GM21447 (cell line): ENCODE results near the gene C19orf44.
"Not testable (repeated sequence)": the region's sequence is repeated elsewhere in the genome, so short reads cannot be mapped to it uniquely, and the experiment has no call there.

ENCODE experiments used
- ATAC-seq: cut with Tn5 transposase; IDR thresholded peaks from one replicate; pipeline ENCODE4 v1.9.1; 2021; ENCODE audit not compliant: unreplicated experiment

Gene C19orf44

DNA sequence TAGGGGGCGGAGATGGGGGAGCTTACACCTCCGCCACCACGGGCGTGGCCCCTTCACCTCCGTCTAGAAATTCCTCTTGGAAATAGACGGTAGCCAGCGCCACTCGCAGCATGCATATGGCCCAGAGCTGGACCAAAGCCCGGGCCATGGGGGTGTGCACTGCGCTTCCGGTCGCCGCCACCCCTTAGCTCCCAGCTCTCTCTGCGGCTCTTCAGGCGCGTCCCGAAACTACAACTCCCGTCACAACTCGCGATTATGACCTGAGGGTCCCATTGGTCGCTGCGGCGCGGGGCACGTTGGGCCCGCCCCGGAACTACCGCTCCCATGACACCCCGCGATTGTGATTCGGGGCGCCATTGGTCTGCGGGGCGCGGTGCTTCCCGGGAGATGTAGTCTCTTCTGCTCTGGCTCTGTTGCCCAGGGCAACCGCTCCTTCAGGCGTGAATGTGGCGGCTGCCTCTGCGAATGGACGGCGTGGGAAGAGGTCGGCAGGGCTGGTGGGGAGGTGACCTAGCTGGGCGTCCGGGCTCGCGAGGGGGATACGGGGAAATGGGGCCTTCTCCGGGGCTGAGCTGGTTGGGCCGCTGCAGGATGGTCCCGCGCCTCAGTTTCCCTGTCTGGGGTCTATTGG, at the start of gene C19orf44, which contains the start of gene CALR3:
TSS of gene C19orf44 (plus strand) at position 413 of the 631 bp plus-strand sequence. CDS start 4,399 bp downstream, outside the sequence.
TSS of gene CALR3 (minus strand) at position 186 of the 631 bp plus-strand sequence. CDS start at position 148, 38 bp downstream.
- peak; percentile 93 for ATAC-seq

DNA sequence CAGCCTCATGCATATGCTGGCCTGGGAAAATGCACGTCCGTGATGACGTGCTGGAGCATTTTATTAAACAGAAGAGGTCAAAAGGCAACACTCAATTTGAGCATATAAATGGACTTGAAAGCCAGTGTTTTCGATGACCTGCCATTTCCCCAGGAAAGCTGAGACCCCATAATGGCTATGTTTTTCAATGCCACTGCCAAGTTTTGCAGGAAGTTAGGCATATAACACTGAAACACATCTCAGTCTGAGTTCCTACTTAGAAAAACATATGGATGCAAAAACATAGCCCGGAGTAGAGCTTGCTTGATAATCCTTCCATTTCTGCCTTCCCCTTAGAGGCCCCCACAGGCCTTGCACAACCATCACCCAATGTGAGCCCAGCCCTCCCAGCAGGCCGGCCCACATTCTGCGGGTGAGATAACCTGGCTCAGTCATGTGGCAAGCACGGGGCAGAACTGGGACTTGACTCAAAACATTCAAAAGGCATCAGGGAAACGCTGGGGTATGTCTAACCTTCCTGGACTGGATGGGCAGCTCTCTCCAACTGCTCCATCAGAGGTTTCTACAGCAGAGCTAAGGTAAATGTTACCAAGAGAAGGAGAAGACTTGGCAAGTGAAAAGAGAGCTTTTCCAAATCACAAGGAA, 49.3 kb upstream of the C19orf44 start:
- ATAC-seq: peak; percentile 43

- not testable (repeated sequence) for ATAC-seq
Observed at GRCh38 chr19:16448872-16449271, 47.3 kb upstream of the C19orf44 start.

DNA sequence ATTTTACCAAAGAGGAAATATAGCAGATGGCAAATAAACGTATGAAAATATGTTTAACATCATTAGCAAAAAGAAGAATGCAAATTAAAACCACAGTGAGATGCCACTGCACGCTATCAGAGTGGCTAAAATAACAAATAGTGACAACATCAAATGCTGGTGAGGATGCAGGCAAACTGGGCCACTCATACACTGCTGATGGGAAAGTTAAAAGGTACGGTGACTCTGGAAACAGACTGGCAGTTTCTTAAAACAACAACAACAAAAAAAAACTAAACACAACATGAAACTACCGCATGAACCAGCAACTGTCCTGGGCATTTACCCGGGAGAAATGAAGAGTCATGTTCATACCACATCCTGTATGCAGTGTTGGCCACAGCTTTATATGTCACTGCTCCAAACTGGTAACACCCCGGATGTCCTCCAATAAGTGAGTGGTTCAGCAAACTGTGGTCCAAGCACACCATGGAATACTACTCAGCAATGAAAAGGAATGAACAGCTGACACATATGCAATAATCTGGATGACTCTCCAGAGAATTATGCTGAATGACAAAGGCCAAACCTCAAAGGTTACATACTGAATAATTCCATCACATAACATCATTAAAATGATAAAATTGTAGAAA, 46.7 kb upstream of the C19orf44 start:
- peak; percentile 53 for ATAC-seq

DNA sequence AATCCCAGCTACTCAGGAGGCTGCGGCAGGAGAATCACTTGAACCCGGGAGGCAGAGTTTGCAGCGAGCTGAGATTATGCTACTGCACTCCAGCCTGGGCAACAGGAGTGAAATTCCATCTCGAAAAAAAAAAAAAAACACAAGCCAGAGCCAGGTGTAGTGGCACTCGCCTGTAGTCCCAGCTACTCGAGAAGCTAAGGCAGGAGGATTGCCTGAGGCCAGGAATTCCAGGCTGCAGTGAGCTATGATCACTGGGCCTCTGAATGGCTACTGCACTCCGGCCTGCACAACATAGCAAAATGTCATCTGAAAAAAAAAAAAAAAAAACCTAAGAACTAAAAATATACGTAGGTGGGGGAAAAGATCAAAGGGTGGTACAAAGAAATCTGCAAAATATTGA, 43.9 kb upstream of the C19orf44 start:
- no peak for ATAC-seq

- ATAC-seq: no peak
Observed at GRCh38 chr19:16454351-16454918, 41.8 kb upstream of the C19orf44 start.

DNA sequence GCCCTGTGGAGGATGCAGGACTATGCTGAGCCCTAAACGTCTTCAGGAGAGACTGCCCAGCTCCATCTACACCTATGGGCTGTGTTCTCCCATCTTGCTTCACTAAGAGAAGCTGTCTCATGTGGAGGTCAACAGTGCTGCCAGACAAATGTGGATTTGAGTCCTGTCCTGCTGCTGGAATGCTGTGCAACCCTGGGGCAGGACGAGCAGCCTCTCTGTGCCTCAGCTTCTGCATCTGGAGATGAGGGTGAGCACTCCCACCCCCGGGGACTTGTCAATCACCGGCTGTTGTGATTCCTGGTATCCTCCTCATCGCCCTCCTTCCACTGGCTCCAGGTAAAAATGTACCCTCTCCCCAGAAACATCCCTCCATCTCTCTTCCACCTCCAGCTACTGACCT, 40.7 kb upstream of the C19orf44 start:
- no peak for ATAC-seq

- ATAC-seq: no peak
Observed at GRCh38 chr19:16456652-16457194, 39.5 kb upstream of the C19orf44 start.

GRCh38 chr19:16457195-16457953, 38.8 kb upstream of the C19orf44 start:
- ATAC-seq: no peak

DNA sequence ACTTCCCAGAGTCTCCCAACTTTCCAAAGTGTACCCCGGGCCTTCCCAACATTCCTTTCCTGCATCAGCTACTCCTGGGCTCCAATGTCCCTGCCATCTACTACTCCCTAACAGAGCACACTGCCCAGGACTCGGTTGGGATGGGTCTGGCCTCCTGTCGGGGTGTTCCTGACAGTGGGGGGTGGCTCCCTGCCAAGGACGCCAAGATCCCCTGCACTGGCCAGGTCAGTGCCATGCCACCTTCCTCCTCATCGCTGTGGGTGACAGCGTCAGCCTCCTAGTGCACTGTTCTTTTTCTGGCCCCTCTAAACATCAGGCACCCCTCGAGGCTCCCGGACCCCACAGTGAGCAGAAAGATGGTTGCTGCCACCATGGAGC, 38.3 kb upstream of the C19orf44 start:
- no peak for ATAC-seq

- no peak for ATAC-seq
Observed at GRCh38 chr19:16458391-16459341, 37.5 kb upstream of the C19orf44 start.

DNA sequence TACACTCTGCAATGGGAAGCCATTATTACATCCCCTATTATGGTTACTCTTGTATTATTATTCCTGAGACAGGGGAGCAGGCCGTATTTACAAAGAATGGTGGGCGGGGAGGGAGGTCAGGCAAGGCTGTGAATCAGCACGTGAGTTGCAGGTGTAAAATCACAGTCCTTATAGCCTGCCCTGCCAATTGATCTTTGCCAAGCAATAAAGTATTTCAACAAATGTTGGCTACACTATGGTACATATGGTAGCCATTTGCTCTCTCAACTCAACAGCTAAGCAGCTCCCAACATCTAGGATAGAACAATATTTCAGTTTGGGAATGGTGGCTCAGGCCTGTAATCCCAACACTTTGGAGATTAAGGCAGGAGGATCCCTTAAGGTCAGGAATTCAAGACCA, 36.5 kb upstream of the C19orf44 start:
- no peak for ATAC-seq

GRCh38 chr19:16460454-16460853, 35.7 kb upstream of the C19orf44 start:
- no peak for ATAC-seq

- ATAC-seq: no peak
Observed at GRCh38 chr19:16461630-16462051, 34.6 kb upstream of the C19orf44 start.

DNA sequence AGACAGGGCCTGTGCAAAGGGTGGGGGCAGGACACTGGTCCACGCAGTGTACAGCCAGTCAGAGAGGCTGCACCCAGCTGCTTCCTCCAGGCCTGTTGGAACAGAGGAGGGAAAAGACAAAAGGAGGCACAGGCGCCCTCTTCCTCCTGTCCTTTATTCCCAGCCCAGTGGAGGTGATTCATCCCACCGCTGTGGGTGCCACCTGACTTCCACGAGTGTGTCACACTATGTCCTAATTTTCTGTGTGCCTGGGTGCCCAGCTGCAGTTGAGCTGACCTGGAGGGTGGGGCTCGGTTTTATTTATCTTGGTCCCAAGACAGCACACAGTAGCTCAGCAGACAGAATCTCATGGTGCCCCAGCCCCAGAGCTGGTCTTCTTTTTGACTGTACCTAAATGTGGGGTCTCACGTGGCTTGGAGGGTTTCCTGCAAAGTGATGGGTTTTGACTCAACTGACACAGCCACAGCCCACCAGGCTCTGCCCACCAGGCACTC, 33.4 kb upstream of the C19orf44 start:
- ATAC-seq: no peak

GRCh38 chr19:16463341-16463990, 32.7 kb upstream of the C19orf44 start:
- ATAC-seq: no peak

GRCh38 chr19:16463991-16464575, 32.1 kb upstream of the C19orf44 start:
- no peak for ATAC-seq

DNA sequence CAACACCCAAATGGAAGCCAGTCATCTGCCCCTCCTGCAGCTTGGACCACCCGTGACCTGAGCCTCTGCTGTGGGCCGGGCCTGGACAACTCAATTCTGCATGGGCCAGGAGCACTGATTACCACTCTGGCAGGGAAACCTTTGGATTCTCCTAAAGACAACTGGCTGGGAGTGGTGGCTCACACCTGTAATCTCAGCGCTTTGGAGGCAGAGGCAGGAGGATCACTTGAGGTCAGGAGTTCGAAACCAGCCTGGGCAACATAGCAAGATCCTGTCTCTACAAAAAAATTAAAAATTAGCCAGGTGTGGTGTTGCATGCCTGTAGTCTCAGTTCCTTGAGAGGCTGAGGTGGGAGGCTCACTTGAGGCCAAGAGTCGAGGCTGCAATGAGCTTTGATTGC, 31.0 kb upstream of the C19orf44 start:
- no peak for ATAC-seq
